HFFc6 (cell line): ENCODE results near the gene MAMLD1. TPM values are rescaled to one million over a fixed set of nuclear protein-coding genes. Genes with fewer than 3 reads are reported as not detected.
A peak's percentile ranks its signal among the peaks of the same experiment; 100 is the strongest.

Experiments
- DNase-seq: peaks from one replicate; pipeline ENCODE4 v3.0.0-alpha.2; 2018
- H3K27ac Mint-ChIP-seq: 2 replicates; pipeline ENCODE4 v1.8.0; 2020; ENCODE audit warnings: mild to moderate bottlenecking, mixed read lengths
- H3K27me3 Mint-ChIP-seq: 2 replicates; pipeline ENCODE4 v1.8.0; 2021; ENCODE audit warnings: mild to moderate bottlenecking, moderate library complexity, mixed read lengths; ENCODE audit not compliant: insufficient read depth
- H3K36me3 Mint-ChIP-seq: 2 replicates; pipeline ENCODE4 v1.8.0; 2021; ENCODE audit warnings: low read depth, mixed read lengths
- H3K4me1 Mint-ChIP-seq: 2 replicates; pipeline ENCODE4 v1.8.0; 2020; ENCODE audit warnings: low read depth, mixed read lengths
- H3K4me3 Mint-ChIP-seq: 2 replicates; pipeline ENCODE4 v1.8.0; 2020; ENCODE audit warnings: mild to moderate bottlenecking, moderate library complexity, mixed read lengths
- H3K9me3 Mint-ChIP-seq: 2 replicates; pipeline ENCODE4 v1.8.0; 2020; ENCODE audit warnings: mild to moderate bottlenecking, mixed read lengths
- CTCF ChIP-seq: fragments of 200-600 bp; sonication (generic); IDR thresholded peaks from 2 replicates; pipeline ENCODE4 v1.5.0; 2021; ENCODE audit warnings: antibody characterized with exemption, mild to moderate bottlenecking
- total RNA-seq, 6 experiments: library from RNA; stranded (reverse); fragmentation: NEBNext Ultra II Directional; extraction: Animal tissue kit (Norgen Biotek cat#: 25700); gene quantifications; 2 replicates in 1 of 6; 3 replicates in 5 of 6; pipeline ENCODE4 v1.2.3, GENCODE V29; 2021

Gene MAMLD1
- total RNA-seq, 6 experiments from 2014 or later: 4.0 to 5.3 (median 4.7) TPM

DNA sequence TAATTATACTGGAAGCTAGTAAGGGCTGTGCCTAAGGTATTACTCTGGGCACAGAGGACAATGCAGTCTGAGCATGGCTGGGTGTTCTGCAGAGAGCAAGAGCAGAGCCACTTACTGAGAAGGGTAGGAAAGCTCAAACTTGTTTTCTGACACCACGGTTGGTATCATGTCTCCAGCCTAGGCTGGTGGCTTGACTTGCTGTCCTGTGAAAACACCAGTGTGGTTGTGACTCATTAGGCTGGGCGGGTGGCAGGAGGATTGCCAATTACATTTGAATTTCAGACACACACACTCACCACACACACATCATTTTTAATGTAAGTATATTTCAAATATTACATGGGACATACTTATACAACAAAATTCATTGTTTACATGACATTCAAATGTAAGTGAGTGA, 185.6 kb downstream of the MAMLD1 start:
- H3K4me1 Mint-ChIP-seq: peaks cover 18% of the 10 kb centered on the region
- H3K9me3 Mint-ChIP-seq: no peaks in the 10 kb centered on the region
- H3K4me3 Mint-ChIP-seq: no peak overlapping the region
- DNase-seq: peak; percentile 7
- no peak for TF ChIP-seq CTCF
- no peak overlapping the region for H3K27ac Mint-ChIP-seq
- no peaks in the 10 kb centered on the region for H3K36me3 Mint-ChIP-seq
- H3K27me3 Mint-ChIP-seq: peaks cover 7% of the 10 kb centered on the region

- no peak overlapping the region for H3K27ac Mint-ChIP-seq
- peaks cover 12% of the 10 kb centered on the region for H3K27me3 Mint-ChIP-seq
- H3K4me3 Mint-ChIP-seq: no peak overlapping the region
- no peaks in the 10 kb centered on the region for H3K36me3 Mint-ChIP-seq
- DNase-seq: no peak
- no peaks in the 10 kb centered on the region for H3K9me3 Mint-ChIP-seq
- no peak for TF ChIP-seq CTCF
- H3K4me1 Mint-ChIP-seq: peaks cover 13% of the 10 kb centered on the region
Measured at GRCh38 chrX:150551963-150552362, 188.8 kb downstream of the MAMLD1 start.

DNA sequence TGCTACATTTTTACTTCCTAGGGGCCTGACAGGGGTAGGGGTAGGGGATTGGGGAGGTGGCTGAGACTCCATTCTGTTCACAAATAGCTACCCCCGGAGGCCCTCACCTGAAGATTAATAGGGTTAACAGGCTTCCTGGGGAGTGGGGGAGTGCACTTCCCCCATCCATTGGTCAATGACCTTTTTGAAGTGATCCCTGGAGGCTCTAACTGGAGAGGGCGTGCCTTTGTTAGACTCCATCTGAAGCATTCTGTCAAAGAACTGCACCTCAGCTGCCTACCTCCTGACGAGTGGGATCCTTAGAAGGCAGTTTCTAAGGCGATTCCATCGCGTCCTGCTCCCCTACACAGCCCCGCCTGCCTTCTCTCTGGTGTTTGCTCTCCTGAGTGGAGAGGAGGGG, 195.3 kb downstream of the MAMLD1 start:
- Mint-ChIP-seq H3K27me3 (peaks cover 16% of the 10 kb centered on the region; the same call in 1 of the 2 replicates), H3K4me1 (no peaks in the 10 kb centered on the region), H3K4me3 (no peak overlapping the region), H3K9me3 (no peaks in the 10 kb centered on the region), H3K27ac (no peak overlapping the region), H3K36me3 (no peaks in the 10 kb centered on the region)
- no peak for DNase-seq
- TF ChIP-seq CTCF: no peak

Other genes starting within 250 kb of the MAMLD1 start
- gene MTM1, start 205.3 kb downstream of the MAMLD1 start, total RNA-seq: 10 to 100 TPM in 3 of 6 experiments, 1 to 10 TPM in 3; 8.1 to 12.2 (median 10.0) TPM